ENCODE results near the gene EVX2.

- TF ChIP-seq ZSCAN23 (tag by site-specific recombination; IDR thresholded peaks at IDR 0.05): no peak
- peak; percentile 83 for TF ChIP-seq IKZF3 (tag by site-specific recombination; IDR thresholded peaks at IDR 0.05)
Measured at GRCh38 chr2:176128982-176129796, 45.4 kb upstream of the EVX2 start, which contains the start of gene HOXD8.
